ENCODE measurements around the gene SLC29A3. TPM values are rescaled to one million over a fixed set of nuclear protein-coding genes. Genes with fewer than 3 reads are reported as not detected.

SLC29A3 gene
- polyA plus RNA-seq, 1 of the 3 experiments (the other 2 are of a cell fraction), result 3.8 TPM

DNA sequence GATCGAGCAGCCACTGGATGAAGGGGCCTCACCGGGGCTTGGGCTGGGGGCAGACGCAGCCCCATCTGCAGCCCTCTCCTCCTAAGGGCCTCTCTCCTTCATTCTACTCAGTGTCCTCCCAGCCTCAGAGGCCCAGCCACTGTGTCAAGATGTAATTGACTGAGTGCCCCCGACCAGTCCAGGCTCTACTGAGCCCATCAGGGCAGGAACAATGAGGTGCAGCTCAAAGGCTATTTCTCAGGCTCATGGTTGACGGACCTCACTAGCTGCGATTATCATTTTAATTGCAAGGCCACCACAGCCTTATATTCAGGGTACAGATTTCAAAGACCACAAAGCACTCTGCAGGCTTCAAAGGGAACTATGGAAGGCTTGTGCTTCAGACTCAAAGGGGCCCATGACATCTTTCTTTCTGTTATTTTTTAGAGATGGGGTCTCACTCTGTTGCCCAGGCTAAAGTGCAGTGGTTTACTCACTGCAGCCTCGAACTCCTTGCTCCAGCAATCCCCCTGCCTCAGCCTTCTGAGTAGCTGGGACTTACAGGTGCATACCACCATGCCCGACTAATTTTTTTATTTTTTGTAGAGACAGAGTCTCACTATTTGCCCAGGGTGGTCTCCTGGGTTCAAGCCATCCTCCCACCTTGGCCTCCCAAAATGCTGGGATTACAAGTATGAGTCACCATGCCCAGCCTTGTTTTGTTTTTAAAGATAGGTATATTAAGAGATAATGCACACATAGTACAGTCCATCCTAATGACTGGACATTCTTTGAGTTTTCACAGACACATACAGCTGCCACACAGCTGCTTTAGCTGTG lies 23.7 kb downstream of the SLC29A3 start:
- Histone ChIP-seq H3K4me1 (ENCODE audit: control insufficient read depth in 1 of 2, insufficient read depth in 2 of 2, low read depth in 1 of 2, low read length in 1 of 2) (peaks cover 0 to 25% of the 10 kb centered on the region in 2 experiments; a peak in 1 of 4 replicates), H3K9me3 (no peaks in the 10 kb centered on the region), H3K27me3 (ENCODE audit: insufficient read depth) (no peaks in the 10 kb centered on the region), H3K9ac (no peak overlapping the region), H3K79me2 (ENCODE audit: insufficient read depth) (no peaks in the 10 kb centered on the region), H3K4me2 (no peak overlapping the region), H3K27ac (ENCODE audit: low read depth in 2 of 2, low read length in 1 of 2) (no peak overlapping the region), H3K36me3 (replicated peaks in 1 of 2; ENCODE audit: control insufficient read depth in 1 of 2, insufficient read depth in 2 of 2, low read length in 1 of 2) (peaks cover 0 to 2% of the 10 kb centered on the region in 2 experiments), H3K4me3 (ENCODE audit: low read depth in 2 of 2, low read length in 1 of 2) (no peak overlapping the region), H4K20me1 (ENCODE audit: insufficient read depth) (no peaks in the 10 kb centered on the region), H3F3A (replicated peaks; ENCODE audit: insufficient read depth) (no peaks in the 10 kb centered on the region), H3K9me2 (no peaks in the 10 kb centered on the region), H2AFZ (ENCODE audit: low read depth) (no peak overlapping the region)
- CTCF ChIA-PET, result interaction anchor here (1.2 to 12.4 kb wide), 3 partner anchors 22 to 370 kb away, joined by 3 to 99 read pairs (median 6); partner anchors contain the start of gene SLC29A3
- POLR2A ChIA-PET, result interaction anchor here (1.1 kb wide), 1 partner anchor 34 kb away, joined by 4 read pairs; no protein-coding TSS in a partner anchor
- WGBS (ENCODE audit: low lambda C conversion rate), result 83% methylated on average over 8 of the region's 8 CpGs
- no peak for DNase-seq
- TF ChIP-seq TCF12 (IDR thresholded peaks at IDR 0.05) (no peak), RCOR1 (IDR thresholded peaks at IDR 0.05; ENCODE audit: low read length) (0 out of 2 replicates have a peak, but pooled peaks have one; percentile 79)

DNA sequence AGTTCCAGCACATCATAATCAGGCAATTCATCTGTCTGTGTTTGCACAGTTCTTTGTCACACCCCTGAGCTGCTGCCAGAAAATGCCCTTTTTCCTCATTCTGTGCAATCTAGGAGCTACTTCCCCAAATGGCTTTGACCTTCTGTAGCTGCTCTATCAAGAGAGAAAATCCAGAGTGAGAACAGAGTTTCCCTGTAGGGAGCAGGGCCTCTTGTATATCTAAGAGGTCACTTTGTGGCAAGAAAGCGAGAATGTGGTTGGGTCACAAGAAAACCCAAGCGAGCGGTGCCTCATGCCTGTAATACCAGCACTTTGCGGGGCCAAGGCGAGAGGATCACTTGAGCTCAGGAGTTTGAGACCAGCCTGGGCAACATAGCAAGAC lies 24.3 kb downstream of the SLC29A3 start:
- H3K4me1 ChIP-seq (ENCODE audit: control insufficient read depth in 1 of 2, insufficient read depth in 2 of 2, low read depth in 1 of 2, low read length in 1 of 2), result peaks cover 0 to 25% of the 10 kb centered on the region in 2 experiments; a peak in 1 of 4 replicates
- H3F3A ChIP-seq (replicated peaks; ENCODE audit: insufficient read depth), result no peaks in the 10 kb centered on the region
- H3K79me2 ChIP-seq (ENCODE audit: insufficient read depth), result no peaks in the 10 kb centered on the region
- H3K4me2 ChIP-seq, result no peak overlapping the region
- TF ChIP-seq RFX5 (IDR thresholded peaks at IDR 0.05; ENCODE audit: low read length), result no peak
- TF ChIP-seq, protein P1, sequence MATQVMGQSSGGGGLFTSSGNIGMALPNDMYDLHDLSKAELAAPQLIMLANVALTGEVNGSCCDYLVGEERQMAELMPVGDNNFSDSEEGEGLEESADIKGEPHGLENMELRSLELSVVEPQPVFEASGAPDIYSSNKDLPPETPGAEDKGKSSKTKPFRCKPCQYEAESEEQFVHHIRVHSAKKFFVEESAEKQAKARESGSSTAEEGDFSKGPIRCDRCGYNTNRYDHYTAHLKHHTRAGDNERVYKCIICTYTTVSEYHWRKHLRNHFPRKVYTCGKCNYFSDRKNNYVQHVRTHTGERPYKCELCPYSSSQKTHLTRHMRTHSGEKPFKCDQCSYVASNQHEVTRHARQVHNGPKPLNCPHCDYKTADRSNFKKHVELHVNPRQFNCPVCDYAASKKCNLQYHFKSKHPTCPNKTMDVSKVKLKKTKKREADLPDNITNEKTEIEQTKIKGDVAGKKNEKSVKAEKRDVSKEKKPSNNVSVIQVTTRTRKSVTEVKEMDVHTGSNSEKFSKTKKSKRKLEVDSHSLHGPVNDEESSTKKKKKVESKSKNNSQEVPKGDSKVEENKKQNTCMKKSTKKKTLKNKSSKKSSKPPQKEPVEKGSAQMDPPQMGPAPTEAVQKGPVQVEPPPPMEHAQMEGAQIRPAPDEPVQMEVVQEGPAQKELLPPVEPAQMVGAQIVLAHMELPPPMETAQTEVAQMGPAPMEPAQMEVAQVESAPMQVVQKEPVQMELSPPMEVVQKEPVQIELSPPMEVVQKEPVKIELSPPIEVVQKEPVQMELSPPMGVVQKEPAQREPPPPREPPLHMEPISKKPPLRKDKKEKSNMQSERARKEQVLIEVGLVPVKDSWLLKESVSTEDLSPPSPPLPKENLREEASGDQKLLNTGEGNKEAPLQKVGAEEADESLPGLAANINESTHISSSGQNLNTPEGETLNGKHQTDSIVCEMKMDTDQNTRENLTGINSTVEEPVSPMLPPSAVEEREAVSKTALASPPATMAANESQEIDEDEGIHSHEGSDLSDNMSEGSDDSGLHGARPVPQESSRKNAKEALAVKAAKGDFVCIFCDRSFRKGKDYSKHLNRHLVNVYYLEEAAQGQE (IDR thresholded peaks at IDR 0.05; ENCODE audit: low read depth, low read length), result no peak
- no peak for TF ChIP-seq CHD2 (IDR thresholded peaks at IDR 0.05; ENCODE audit: low read length, partially characterized antibody)
- no peak for TF ChIP-seq EZH2phosphoT487 (IDR thresholded peaks at IDR 0.05; ENCODE audit: borderline replicate concordance, low read depth)
- no peak; the same call in none of the 2 replicates for TF ChIP-seq RCOR1 (IDR thresholded peaks at IDR 0.05; ENCODE audit: low read length)
- no peak for TF ChIP-seq TEAD4 (IDR thresholded peaks at IDR 0.05; ENCODE audit: borderline replicate concordance, insufficient read depth)
- TF ChIP-seq FOXM1 (IDR thresholded peaks at IDR 0.05; ENCODE audit: low read depth), result no peak
- TF ChIP-seq, protein P2, sequence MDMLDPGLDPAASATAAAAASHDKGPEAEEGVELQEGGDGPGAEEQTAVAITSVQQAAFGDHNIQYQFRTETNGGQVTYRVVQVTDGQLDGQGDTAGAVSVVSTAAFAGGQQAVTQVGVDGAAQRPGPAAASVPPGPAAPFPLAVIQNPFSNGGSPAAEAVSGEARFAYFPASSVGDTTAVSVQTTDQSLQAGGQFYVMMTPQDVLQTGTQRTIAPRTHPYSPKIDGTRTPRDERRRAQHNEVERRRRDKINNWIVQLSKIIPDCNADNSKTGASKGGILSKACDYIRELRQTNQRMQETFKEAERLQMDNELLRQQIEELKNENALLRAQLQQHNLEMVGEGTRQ (IDR thresholded peaks at IDR 0.05; ENCODE audit: borderline replicate concordance, low read depth, low read length), result no peak
- no peak for TF ChIP-seq SIN3A (IDR thresholded peaks at IDR 0.05; ENCODE audit: borderline replicate concordance, low read depth, low read length)
- TF ChIP-seq POLR2AphosphoS5 (IDR thresholded peaks at IDR 0.05; ENCODE audit: low read depth, low read length), result no peak
- TF ChIP-seq, protein P3, sequence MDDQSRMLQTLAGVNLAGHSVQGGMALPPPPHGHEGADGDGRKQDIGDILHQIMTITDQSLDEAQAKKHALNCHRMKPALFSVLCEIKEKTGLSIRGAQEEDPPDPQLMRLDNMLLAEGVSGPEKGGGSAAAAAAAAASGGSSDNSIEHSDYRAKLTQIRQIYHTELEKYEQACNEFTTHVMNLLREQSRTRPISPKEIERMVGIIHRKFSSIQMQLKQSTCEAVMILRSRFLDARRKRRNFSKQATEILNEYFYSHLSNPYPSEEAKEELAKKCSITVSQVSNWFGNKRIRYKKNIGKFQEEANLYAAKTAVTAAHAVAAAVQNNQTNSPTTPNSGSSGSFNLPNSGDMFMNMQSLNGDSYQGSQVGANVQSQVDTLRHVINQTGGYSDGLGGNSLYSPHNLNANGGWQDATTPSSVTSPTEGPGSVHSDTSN (IDR thresholded peaks at IDR 0.05), result no peak
- no peak for TF ChIP-seq ELF1 (IDR thresholded peaks at IDR 0.05)
- TF ChIP-seq MEF2A (IDR thresholded peaks at IDR 0.05; ENCODE audit: borderline replicate concordance, low read depth), result no peak
- TF ChIP-seq TCF12 (IDR thresholded peaks at IDR 0.05), result no peak
- TF ChIP-seq, protein P4, sequence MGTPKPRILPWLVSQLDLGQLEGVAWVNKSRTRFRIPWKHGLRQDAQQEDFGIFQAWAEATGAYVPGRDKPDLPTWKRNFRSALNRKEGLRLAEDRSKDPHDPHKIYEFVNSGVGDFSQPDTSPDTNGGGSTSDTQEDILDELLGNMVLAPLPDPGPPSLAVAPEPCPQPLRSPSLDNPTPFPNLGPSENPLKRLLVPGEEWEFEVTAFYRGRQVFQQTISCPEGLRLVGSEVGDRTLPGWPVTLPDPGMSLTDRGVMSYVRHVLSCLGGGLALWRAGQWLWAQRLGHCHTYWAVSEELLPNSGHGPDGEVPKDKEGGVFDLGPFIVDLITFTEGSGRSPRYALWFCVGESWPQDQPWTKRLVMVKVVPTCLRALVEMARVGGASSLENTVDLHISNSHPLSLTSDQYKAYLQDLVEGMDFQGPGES (IDR thresholded peaks at IDR 0.05; ENCODE audit: low read depth, low read length), result no peak
- no peak for TF ChIP-seq TAF1 (IDR thresholded peaks at IDR 0.05; ENCODE audit: borderline replicate concordance, low read depth, low read length)
- no peak for TF ChIP-seq NRF1 (IDR thresholded peaks at IDR 0.05; ENCODE audit: low read depth, low read length)
- no peak overlapping the region for H3K27ac ChIP-seq (ENCODE audit: low read depth in 2 of 2, low read length in 1 of 2)
- peaks cover 0 to 2% of the 10 kb centered on the region in 2 experiments for H3K36me3 ChIP-seq (replicated peaks in 1 of 2; ENCODE audit: control insufficient read depth in 1 of 2, insufficient read depth in 2 of 2, low read length in 1 of 2)
- no peak overlapping the region for H3K4me3 ChIP-seq (ENCODE audit: low read depth in 2 of 2, low read length in 1 of 2)
- ChIA-PET POLR2A (interaction anchor here (1.1 kb wide), 1 partner anchor 34 kb away, joined by 4 read pairs; no protein-coding TSS in a partner anchor), CTCF (interaction anchor here (1.1 to 12.4 kb wide), 4 partner anchors 14 to 370 kb away, joined by 3 to 99 read pairs (median 5); partner anchors contain the start of gene SLC29A3)
- H3K27me3 ChIP-seq (ENCODE audit: insufficient read depth), result no peaks in the 10 kb centered on the region
- no peaks in the 10 kb centered on the region for H3K9me3 ChIP-seq
- no peaks in the 10 kb centered on the region for H4K20me1 ChIP-seq (ENCODE audit: insufficient read depth)
- no peak for DNase-seq
- no peak overlapping the region for H3K9ac ChIP-seq
- no peak overlapping the region for H2AFZ ChIP-seq (ENCODE audit: low read depth)
- no peaks in the 10 kb centered on the region for H3K9me2 ChIP-seq
- 98% methylated on average over 5 of the region's 5 CpGs for WGBS (ENCODE audit: low lambda C conversion rate)

Measured in SK-N-SH (cell line).